Activated CD4-positive, alpha-beta T cell treated with anti-CD3 and anti-CD28 coated beads for 1 hour (primary cell): ENCODE measurements around the gene FLT4.
"Not testable (repeated sequence)": the region's sequence is repeated elsewhere in the genome, so short reads cannot be mapped to it uniquely, and the experiment has no call there.

ENCODE experiments used
- DNase-seq: peaks from one replicate; pipeline ENCODE4 v3.0.0-alpha.2; 2020

FLT4 gene

GRCh38 chr5:180669661-180670060 is 20.3 kb upstream of the FLT4 start:
- no peak for DNase-seq

DNA sequence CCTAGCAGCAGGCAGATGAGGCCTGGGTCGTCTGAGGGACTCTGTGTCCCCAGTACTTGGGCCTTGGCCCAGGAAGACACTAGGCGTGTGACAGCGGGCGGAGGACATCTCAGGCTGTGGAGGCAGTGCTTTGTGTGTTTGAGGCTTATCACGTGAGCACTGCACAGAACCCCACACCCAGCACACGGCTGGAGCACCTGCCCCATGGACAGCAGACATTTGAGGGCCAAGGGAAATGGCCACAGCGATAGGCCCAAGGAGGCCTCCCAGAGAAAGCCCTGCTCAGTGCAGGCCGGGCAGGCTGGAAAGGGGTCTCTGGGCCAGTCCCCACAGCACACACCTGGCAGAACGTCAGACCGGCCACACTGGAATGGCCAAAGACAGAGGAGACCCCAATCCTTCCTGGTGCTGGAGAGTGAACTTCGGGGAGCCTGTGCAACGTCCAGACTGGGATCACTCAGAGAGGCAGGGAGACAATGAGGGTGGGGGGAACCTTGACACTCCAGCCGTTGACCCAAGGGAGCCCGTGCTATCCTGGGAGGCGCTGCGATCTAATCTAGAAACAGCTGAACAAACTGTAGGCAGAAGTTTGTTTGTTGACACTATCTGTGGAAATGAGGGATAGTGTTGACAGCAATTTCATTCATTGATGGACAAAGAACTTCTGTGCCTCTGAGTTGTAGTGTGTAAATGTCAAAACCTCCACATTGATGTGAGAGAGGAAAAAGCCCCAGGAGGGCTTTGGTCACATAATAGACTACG is 19.6 kb upstream of the FLT4 start:
- DNase-seq: no peak

GRCh38 chr5:180666812-180667211 is 17.4 kb upstream of the FLT4 start:
- no peak for DNase-seq

GRCh38 chr5:180665682-180666404 is 16.4 kb upstream of the FLT4 start:
- no peak for DNase-seq

GRCh38 chr5:180658774-180659564 is 9.6 kb upstream of the FLT4 start:
- no peak for DNase-seq

DNA sequence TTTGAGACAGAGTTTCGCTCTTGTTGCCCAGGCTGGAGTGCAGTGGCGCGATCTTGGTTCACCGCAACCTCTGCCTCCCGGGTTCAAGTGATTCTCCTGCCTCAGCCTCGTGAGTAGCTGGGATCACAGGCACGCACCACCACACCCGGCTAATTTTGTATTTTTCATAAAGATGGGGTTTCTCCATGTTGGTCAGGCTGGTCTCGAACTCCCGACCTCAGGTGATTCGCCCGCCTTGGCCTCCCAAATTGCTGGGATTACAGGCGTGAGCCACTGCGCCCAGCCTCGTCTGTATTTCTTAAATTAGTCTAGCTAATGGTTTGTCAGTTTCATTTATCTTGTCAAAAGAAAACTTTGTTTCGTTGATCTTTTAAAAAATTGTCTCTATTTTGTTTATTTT is 5.8 kb upstream of the FLT4 start:
- DNase-seq: not testable (repeated sequence)

DNA sequence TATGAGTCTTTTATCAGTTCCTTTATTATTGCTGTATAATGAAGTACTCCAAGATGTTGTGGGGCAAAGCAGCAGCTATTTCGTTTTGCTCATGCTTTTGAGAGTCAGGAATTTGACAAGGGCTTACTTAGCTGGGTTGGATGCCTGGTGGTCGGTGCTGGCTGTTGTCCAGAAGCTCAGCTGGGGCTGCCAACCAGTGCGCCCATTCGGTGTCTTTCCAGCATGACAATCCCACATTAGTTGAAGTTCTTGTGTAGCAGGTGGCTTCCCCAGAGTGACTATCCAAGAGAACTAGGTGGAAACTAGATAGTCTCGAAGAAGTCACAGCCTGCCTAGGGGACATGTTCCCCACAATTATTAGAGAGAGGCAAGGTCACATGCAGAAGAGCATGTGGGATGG is 3.4 kb upstream of the FLT4 start:
- no peak for DNase-seq

GRCh38 chr5:180652346-180652745 is 2.9 kb upstream of the FLT4 start:
- no peak for DNase-seq

DNA sequence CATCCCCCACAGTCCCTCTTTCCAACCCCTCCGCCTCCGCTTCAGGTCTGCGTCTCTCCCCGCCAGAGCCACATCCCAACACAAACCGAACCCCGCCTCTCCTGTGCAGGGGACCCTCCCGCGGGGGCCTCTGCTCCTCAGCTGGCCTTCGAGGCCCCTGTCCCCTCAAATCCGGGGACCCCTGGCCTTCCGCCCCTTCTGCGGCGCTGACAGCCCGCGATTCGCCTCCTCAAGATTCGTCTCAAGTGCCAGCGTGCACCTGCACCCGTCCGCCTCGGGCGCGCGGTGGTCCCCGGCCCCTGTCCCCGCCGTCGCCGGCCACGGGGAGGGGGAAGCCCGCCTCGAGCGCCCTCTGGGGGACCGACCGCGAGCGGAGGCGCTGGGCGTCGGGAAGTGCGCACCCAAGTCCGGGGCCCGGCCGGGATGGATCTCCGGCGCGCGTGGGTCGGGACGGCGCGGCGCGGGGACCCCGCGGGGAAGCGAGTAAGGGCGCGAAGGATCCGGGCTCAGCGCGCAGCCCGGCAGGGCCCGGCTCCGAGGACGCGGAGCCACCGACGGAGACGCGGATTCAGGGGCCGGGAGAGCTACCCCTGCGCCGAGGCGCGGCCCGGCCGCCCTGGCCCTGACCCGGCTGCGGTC is 623 bp downstream of the FLT4 start:
- DNase-seq: no peak

GRCh38 chr5:180647941-180648500 is 1.4 kb downstream of the FLT4 start:
- no peak for DNase-seq

GRCh38 chr5:180647465-180647864 is 1.9 kb downstream of the FLT4 start:
- no peak for DNase-seq

- DNase-seq: no peak
Observed at GRCh38 chr5:180646963-180647305, 2.5 kb downstream of the FLT4 start.

- no peak for DNase-seq
Observed at GRCh38 chr5:180646289-180646962, 3.0 kb downstream of the FLT4 start.

DNA sequence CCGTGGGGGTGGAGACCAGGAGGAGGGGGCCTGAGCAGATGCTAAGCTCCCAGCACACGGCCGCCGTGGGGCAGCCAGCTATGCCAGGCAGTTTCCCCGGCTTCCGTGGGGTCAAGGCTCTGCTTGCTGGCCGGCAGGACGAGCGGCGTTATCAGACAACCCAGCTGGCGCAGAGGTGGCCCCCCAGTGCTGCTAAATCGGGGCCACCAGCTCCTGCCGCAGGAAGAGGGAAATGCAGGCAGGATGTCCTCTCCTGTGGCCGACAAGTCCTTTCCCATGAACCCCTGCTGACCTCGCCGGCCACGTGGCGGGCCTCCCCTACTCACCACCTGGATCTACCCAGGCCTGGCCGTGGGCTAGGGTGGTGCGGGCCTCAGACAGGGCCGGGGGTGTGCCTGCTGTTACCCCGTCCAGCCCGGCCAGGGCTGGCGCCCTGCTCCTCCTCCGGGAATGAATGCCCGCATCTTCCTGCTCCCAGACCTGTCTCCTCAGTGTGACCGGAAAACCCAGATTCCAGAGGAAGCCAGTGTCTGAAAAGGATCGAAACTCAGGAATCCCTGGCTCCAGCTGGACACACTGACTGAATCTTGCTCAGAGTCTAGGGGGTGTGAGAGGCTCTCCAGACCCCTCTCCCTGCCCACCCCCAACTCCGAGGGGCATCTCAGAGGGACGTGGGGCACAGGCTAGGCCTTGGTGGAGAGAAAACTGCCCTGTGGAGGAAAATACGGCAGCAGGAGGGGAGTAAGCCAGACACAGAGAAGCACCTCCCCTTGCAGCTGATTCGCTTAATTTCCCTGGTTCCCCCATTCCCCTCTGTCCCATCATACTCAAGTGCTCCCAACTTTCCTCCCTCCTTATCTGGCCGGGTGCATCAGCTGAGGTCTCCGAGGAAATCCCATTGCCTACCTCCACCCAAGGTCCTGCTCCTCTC is 3.9 kb downstream of the FLT4 start:
- no peak for DNase-seq

- no peak for DNase-seq
Observed at GRCh38 chr5:180644825-180645273, 4.6 kb downstream of the FLT4 start.

DNA sequence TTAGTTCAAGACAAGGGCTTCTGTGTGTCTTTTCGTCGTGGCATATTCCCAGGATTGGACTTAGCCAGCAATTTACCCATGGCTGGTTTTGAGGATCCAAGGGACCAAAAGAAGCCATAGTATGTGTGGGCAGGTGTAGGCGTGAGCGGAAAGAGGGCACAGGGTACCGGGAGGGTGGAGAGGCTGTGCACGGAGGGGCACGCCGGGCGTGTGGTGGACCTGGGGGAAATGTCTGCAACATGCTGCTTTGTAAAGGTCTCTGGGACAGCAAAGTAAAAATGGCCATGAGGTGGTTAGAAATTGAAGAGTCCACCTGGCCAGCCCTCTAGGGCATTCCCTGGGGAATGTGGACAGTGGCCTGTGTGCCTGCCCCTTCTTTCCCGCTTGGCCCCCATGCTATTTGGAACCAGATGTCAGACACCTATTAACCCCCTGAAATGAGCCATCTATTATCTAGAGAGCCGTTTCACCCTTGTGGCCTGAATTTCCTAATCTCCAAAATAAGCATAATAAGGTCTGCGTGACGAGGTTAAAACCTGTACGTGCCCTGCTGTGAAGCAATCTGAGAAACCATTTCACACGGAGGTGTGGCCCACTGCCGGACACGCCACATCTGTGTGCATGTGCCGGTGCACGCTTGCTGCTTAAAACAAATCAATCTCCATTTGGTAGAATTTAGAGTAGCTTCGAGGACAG is 5.1 kb downstream of the FLT4 start:
- DNase-seq: no peak

GRCh38 chr5:180643191-180643851 is 6.1 kb downstream of the FLT4 start:
- no peak for DNase-seq

DNA sequence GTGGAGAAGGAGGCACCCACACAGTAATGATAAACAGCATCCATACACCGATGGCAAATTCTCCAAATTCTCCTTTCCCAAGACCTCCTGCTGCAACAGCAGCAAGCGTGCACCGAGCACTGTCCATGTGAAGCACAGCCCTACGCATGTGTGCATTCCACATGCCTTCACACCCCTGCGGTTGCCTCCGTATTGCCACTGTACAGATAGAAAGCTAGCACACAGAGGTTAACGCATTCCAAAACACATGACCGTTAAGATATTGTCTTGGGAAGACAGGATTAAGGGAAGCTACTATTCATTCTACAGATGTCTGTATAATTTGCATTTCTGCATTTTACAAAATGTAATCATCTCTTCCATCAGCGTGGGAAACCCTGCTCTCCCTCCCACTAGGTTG is 6.6 kb downstream of the FLT4 start:
- no peak for DNase-seq

- DNase-seq: no peak
Observed at GRCh38 chr5:180642181-180642775, 7.1 kb downstream of the FLT4 start.

DNA sequence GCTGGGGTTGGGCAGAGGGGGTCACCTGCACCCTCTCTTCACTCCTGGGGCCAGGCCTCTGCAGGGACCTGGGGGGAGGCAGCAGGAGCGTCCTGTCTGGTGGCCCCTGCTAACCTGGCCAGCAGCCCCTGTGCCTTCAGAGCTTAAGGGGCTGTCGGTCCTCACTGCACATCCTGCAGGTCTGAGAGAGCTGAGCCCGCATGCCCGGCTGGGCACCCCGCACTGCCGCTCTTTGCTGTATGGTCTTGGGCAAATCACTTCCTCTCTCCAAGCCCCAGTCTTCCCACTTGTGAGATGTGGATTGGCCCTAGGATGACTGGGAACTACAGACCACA is 7.9 kb downstream of the FLT4 start:
- DNase-seq: no peak
